ENCODE data around the gene COL2A1. TPM values are rescaled to one million over a fixed set of nuclear protein-coding genes. Genes with fewer than 3 reads are reported as not detected.

The COL2A1 gene
- total RNA-seq: under 1 TPM in 1 of 2 experiments, not detected in 1; 0.04 TPM

DNA sequence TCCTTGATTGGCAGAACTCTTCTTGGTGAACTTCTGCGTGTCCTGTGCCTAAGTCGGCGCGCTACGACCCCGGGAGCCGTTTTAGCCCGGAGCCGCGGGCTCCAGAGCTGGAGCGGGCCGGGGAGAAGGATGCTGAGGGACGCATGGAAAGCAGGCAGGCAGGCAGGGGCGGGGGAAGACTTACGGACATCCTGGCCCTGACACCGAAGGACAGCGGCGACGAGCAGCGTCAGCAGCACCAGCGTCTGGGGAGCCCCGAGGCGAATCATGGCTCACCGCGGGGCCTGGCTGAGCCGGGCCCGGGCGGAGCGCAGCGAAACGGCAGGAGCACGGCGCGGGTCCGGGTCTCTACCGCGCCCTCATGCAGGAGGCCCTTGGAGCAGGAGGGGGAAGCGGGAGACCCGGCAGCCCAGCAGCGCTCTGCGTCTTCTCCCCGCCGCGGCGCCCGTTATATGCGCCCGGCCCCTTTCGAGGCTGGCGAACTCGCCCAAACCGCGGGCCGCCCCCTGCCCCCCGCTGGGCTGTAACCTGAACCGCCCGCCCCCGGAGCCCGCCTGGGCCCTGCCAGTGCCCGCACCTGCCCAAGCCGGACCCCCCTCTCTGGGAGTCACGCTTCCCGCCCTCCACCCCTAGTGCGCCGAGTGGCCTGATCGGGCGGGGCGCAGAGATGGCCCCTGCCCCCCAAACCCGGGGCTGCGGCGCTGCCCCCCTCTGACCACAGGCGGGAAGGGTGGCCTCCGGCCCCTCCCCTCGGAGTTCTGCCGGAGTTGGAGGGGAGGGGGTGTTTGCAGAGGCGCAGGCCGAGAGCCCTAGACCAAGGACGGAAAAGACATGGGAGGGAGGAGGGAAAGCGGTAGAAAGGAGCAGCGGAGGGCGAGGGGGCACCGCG is at the start of gene COL2A1:
Gene COL2A1 (minus strand): TSS at position 424 of the 889 bp plus-strand sequence. CDS start 155 bp downstream, at position 269.
- DNase-seq: peak; percentile 34
- Mint-ChIP-seq H3K27me3 (peaks cover 95% of the 10 kb centered on the region), H3K36me3 (no peaks in the 10 kb centered on the region), H3K4me3 (peak within 1 kb of the TSS; percentile 35), H3K4me1 (peaks cover 32% of the 10 kb centered on the region), H3K9me3 (no peaks in the 10 kb centered on the region), H3K27ac (no peak within 1 kb of the TSS)

- H3K9me3 Mint-ChIP-seq: peaks cover 4% of the 10 kb centered on the region
- no peak overlapping the region for H3K4me3 Mint-ChIP-seq
- H3K27ac Mint-ChIP-seq: no peak overlapping the region
- H3K27me3 Mint-ChIP-seq: no peaks in the 10 kb centered on the region
- H3K4me1 Mint-ChIP-seq: no peaks in the 10 kb centered on the region
- peaks cover 9% of the 10 kb centered on the region for H3K36me3 Mint-ChIP-seq
- no peak for DNase-seq
Observed at GRCh38 chr12:48053883-48054282, 49.6 kb upstream of the COL2A1 start.

- DNase-seq: no peak
- no peak overlapping the region for H3K27ac Mint-ChIP-seq
- H3K4me1 Mint-ChIP-seq: no peaks in the 10 kb centered on the region
- H3K4me3 Mint-ChIP-seq: no peak overlapping the region
- H3K27me3 Mint-ChIP-seq: no peaks in the 10 kb centered on the region
- H3K36me3 Mint-ChIP-seq: peaks cover 2% of the 10 kb centered on the region
- no peaks in the 10 kb centered on the region for H3K9me3 Mint-ChIP-seq
Observed at GRCh38 chr12:48053122-48053521, 48.8 kb upstream of the COL2A1 start.

DNA sequence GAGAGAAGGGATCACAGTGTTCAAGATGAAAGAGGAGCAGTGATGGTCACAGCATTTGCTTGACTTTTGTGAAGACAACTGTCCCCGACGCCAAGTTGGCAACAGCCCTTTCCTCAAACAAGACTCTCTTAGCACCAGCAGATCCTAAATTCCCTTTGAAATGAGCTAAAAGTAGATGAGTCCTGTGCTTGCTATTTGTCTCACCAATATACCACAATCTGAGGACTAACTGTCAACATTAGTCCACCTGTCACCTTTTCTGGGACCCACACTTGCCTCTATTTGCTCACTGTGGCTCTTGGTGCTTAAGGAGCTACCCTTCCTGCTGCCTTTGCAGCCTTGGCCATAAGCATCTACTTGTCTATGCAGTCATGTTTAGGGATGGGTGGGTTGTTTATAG is 47.4 kb upstream of the COL2A1 start:
- Mint-ChIP-seq H3K27me3 (no peaks in the 10 kb centered on the region), H3K4me3 (no peak overlapping the region), H3K27ac (no peak overlapping the region), H3K4me1 (no peaks in the 10 kb centered on the region), H3K9me3 (no peaks in the 10 kb centered on the region), H3K36me3 (peaks cover 2% of the 10 kb centered on the region)
- no peak for DNase-seq

GRCh38 chr12:48050174-48050573 is 45.9 kb upstream of the COL2A1 start:
- Mint-ChIP-seq H3K36me3 (peaks cover 3% of the 10 kb centered on the region), H3K27ac (no peak overlapping the region)

DNA sequence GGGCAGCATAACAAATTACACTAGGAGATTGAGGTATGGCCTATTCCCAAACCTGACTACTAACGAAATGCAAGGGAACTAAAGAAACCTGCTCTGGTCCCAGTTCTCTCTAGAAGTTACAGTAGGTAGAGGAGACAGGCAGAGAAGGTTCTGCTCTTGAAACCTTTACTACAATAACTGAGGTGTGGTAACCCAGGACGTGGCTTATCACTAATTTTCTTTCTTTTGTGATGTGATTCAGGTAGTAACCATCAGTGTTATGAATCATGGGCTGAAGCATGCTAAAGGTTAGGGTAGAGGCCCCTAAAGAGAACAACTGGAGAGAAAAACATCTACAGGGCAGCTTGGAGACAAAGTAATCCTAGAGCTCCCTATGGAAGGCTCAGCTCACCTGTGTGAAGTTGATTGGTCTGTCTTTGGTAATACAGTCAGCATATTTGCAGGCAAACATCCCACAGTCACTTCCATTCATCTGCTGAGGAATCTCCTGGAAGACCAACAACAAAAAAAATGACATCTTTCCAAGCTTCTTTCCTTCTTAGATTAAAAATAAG is 41.8 kb upstream of the COL2A1 start:
- Mint-ChIP-seq H3K27me3 (no peaks in the 10 kb centered on the region), H3K4me3 (no peak overlapping the region), H3K36me3 (peaks cover 7% of the 10 kb centered on the region), H3K27ac (no peak overlapping the region), H3K4me1 (peaks cover 2% of the 10 kb centered on the region), H3K9me3 (no peaks in the 10 kb centered on the region)
- DNase-seq: no peak

More at GRCh38 chr12:48050174-48050573, 45.9 kb upstream of the COL2A1 start:
- no peak for DNase-seq
- Mint-ChIP-seq H3K4me3 (no peak overlapping the region), H3K27me3 (no peaks in the 10 kb centered on the region), H3K9me3 (no peaks in the 10 kb centered on the region), H3K4me1 (no peaks in the 10 kb centered on the region)

DNA sequence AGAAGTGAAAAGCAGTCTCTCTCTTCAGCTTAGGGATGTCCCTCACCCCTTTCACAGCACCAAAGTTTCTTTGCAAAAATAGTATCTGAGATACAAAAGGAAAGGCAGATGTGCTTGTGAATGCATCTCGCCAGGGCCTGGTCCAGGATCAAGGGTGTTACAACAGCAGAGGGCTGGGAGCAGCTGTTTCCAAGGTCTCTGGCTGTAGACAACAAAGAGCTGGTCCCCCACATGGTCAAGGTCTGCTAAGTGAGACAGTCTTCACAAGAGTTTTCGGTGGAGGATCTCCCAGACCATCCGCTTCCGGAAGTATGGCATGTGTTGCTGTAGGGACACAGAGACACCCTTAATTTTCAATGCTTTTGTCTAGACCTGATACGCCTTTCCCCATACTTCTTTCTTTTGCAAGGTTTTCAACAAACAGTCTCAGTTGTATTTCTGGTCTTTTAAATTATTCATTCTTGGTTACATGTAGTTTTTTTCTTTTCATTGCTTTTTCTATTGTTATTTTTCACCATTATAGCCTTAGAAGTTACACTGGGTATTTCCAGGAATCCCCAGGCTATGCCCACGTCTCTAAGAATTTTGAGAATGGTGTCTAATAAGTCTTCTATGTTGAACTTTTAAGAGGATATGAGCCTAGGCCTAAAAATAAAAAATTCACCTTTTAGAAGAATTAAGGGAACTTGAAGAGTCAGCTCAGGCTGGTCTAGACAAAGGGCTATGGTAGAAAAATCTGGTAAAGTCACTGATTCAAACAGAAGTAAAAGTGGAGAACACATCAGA is 41.0 kb upstream of the COL2A1 start:
- H3K36me3 Mint-ChIP-seq: peaks cover 7% of the 10 kb centered on the region
- no peaks in the 10 kb centered on the region for H3K9me3 Mint-ChIP-seq
- H3K27ac Mint-ChIP-seq: no peak overlapping the region

GRCh38 chr12:48044396-48044795 is 40.1 kb upstream of the COL2A1 start:
- Mint-ChIP-seq H3K4me3 (no peak overlapping the region), H3K9me3 (no peaks in the 10 kb centered on the region), H3K27ac (no peak overlapping the region), H3K27me3 (no peaks in the 10 kb centered on the region), H3K4me1 (peaks cover 2% of the 10 kb centered on the region), H3K36me3 (peaks cover 7% of the 10 kb centered on the region)
- DNase-seq: no peak

More for the DNA sequence above, 41.0 kb upstream of the COL2A1 start:
- peaks cover 2% of the 10 kb centered on the region for H3K4me1 Mint-ChIP-seq
- H3K4me3 Mint-ChIP-seq: no peak overlapping the region
- DNase-seq: no peak
- no peaks in the 10 kb centered on the region for H3K27me3 Mint-ChIP-seq

DNA sequence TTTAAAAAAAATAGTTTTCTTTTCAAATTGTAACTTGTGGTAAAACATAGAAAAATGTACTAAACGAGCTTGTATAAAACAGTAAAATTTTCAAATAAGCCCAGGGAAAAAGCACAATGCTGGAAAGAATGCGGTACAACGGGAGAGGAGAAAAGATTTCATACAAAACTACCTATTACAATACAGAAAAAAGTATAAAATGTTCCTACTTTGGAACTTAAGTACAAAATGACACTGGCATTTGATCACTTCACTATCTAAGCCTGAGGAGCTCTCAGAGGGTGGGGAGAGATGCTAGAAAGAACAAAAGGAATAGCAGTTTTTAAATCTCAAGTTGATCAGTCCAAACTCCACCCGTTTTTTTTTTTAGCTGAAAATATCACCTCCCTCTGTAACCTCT is 39.5 kb upstream of the COL2A1 start:
- H3K36me3 Mint-ChIP-seq: peaks cover 7% of the 10 kb centered on the region
- no peak for DNase-seq
- no peaks in the 10 kb centered on the region for H3K9me3 Mint-ChIP-seq
- H3K27me3 Mint-ChIP-seq: no peaks in the 10 kb centered on the region
- H3K4me3 Mint-ChIP-seq: no peak overlapping the region
- peaks cover 2% of the 10 kb centered on the region for H3K4me1 Mint-ChIP-seq
- no peak overlapping the region for H3K27ac Mint-ChIP-seq

DNA sequence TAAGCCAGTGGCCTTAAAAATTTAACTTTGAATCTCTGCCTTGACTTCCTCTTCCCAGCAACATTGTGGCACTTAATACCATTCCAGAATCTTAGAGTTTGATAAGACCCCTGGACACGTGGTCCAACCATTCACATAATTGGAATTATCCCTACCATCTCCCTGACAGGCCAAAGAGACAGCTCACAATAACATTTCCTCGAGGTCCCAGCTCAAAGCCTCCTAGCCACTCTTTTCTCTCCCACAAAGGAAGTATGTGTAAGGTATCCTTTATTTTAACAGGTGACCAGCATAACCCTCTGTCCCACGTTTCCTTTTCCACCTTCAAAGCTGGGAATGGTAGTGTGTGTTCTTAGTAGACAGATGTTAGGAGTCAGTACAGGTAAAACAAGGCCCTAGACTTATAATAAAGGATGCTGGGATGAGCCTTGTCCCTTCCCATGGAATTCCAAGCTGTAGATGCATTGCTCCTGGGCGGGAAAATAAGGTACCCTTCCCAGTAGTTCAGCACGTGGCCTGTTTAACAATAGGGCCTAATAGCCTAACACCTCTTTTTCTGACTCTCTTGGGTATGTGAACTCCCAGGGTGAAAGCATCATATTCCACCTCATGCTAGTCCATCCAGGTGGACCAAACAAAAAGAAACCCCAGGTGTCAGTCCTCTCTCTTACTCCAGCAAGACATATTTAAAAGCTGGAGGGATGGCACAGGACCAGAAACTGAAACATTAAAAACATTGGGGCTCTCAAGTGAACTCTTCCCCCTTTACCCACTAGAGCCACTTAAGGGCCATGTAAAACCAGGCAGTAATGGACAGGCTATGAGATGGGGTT is 37.5 kb upstream of the COL2A1 start:
- peaks cover 6% of the 10 kb centered on the region for H3K4me1 Mint-ChIP-seq
- DNase-seq: no peak
- H3K27me3 Mint-ChIP-seq: no peaks in the 10 kb centered on the region
- H3K27ac Mint-ChIP-seq: no peak overlapping the region
- H3K4me3 Mint-ChIP-seq: no peak overlapping the region
- H3K9me3 Mint-ChIP-seq: no peaks in the 10 kb centered on the region
- peaks cover 7% of the 10 kb centered on the region for H3K36me3 Mint-ChIP-seq

DNA sequence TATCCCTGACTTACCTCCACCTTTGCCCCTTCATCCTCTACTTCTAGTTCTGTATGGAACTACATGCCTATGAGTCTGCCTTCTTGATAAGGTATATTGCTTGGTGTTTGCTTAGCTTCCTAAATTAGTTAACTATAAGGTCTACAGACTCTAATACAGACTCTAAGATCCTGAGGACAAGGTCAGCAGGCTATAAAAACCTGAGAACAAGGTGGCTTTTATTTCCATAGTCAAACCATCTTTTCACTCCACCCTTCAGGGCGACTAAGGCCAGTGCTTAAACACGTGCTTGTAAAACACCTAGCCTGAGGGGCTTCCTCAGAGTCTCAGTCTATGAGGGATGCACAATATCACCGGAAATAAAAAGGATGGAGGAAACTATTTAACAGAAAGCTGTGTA is 36.1 kb upstream of the COL2A1 start:
- Mint-ChIP-seq H3K9me3 (no peaks in the 10 kb centered on the region), H3K27me3 (no peaks in the 10 kb centered on the region), H3K36me3 (peaks cover 4% of the 10 kb centered on the region), H3K27ac (no peak overlapping the region), H3K4me3 (no peak overlapping the region), H3K4me1 (peaks cover 6% of the 10 kb centered on the region)
- no peak for DNase-seq

GRCh38 chr12:48039151-48039550 is 34.9 kb upstream of the COL2A1 start:
- Mint-ChIP-seq H3K27me3 (no peaks in the 10 kb centered on the region), H3K9me3 (no peaks in the 10 kb centered on the region), H3K27ac (no peak overlapping the region), H3K36me3 (peaks cover 4% of the 10 kb centered on the region), H3K4me1 (peaks cover 6% of the 10 kb centered on the region), H3K4me3 (no peak overlapping the region)
- no peak for DNase-seq

DNA sequence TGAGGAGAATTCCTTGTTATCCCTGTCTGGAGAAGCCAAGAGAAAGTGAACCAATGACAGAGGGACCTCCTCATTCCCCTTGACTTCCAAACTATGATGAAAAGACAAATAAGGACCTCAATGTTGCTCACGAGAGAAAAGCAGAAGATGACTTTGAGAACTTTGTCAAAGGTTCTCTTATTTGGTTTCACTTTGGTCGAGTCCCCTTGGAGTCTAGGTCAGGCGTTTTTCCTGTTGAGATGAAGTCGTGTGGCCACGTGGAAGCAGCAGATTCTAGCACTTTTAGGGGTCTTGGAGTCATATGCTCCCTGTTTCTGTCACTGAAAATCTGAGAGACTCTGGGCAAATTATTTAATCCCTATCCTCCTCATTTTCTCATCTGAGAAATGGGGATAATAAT is 33.8 kb upstream of the COL2A1 start:
- Mint-ChIP-seq H3K9me3 (no peaks in the 10 kb centered on the region), H3K27me3 (no peaks in the 10 kb centered on the region), H3K4me1 (peaks cover 3% of the 10 kb centered on the region), H3K4me3 (no peak overlapping the region), H3K27ac (no peak overlapping the region), H3K36me3 (no peaks in the 10 kb centered on the region)
- DNase-seq: no peak

GRCh38 chr12:48037267-48037915 is 33.1 kb upstream of the COL2A1 start:
- Mint-ChIP-seq H3K27me3 (no peaks in the 10 kb centered on the region), H3K9me3 (no peaks in the 10 kb centered on the region), H3K27ac (no peak overlapping the region), H3K4me3 (no peak overlapping the region), H3K4me1 (peaks cover 3% of the 10 kb centered on the region), H3K36me3 (no peaks in the 10 kb centered on the region)
- DNase-seq: no peak

All from activated naive CD8-positive, alpha-beta T cell treated with anti-CD3 and anti-CD28 coated beads for 36 hours (primary cell).